Endothelial cell of umbilical vein (primary cell): ENCODE data around the gene MROH9. TPM values are rescaled to one million over a fixed set of nuclear protein-coding genes. Genes with fewer than 3 reads are reported as not detected.

ENCODE experiments used
- BruUV-seq: library from RNA; stranded (reverse); fragments of 400-500 nt; replicated peaks from 2 replicates; lab custom pipeline; 2021; lab: Mats Ljungman, UMichigan
- CTCF ChIA-PET: fragments of 300-600, 350-600 bp; sonication (Branson Sonifier 250); formaldehyde crosslinking; loops from one replicate; lab custom pipeline; 2021; ENCODE audit warnings: antibody characterized with exemption, inconsistent platforms; lab: Charles Lee
- POLR2A ChIA-PET: fragments of 300-600, 350-600 bp; sonication (Branson Sonifier 250); formaldehyde crosslinking; loops from one replicate; lab custom pipeline; 2021; ENCODE audit warnings: antibody characterized with exemption, inconsistent platforms; lab: Charles Lee
- DNase-seq: peaks from one replicate; pipeline ENCODE4 v3.0.0-alpha.2; 2011; ENCODE audit warnings: low read depth, low spot score
- FAIRE-seq: peaks from 2 replicates; lab custom pipeline; 2011; peaks lifted over from hg19 to GRCh38; lab: Jason Lieb, UNC
- H2AFZ ChIP-seq: 2 replicates; pipeline ENCODE4 v1.6.0; 2012; ENCODE audit warnings: low read depth, low read length, control low read depth, inconsistent platforms
- H3K27ac ChIP-seq: 2 replicates; pipeline ENCODE4 v1.5.1; 2011; ENCODE audit warnings: low read depth, mild to moderate bottlenecking, control low read depth, low read length, moderate library complexity; ENCODE audit not compliant: insufficient read depth
- H3K27me3 ChIP-seq, 2 experiments: 2 replicates each; pipeline versions ENCODE4 v1.6.0 to v1.6.1; 2011; ENCODE audit warnings: low read length in 2 of 2, mixed read lengths in 1 of 2; ENCODE audit not compliant: control insufficient read depth in 2 of 2, insufficient read depth in 2 of 2
- H3K36me3 ChIP-seq, 2 experiments: 2 replicates in 1 of 2; 3 replicates in 1 of 2; pipeline ENCODE4 v1.5.1; 2011; ENCODE audit warnings: low read length in 2 of 2, mild to moderate bottlenecking in 1 of 2, moderate library complexity in 1 of 2; ENCODE audit not compliant: control insufficient read depth in 2 of 2, insufficient read depth in 2 of 2; ENCODE audit errors: extremely low read depth in 1 of 2
- H3K4me1 ChIP-seq: 3 replicates; pipeline ENCODE4 v1.5.1; 2011; ENCODE audit warnings: mild to moderate bottlenecking, low read length; ENCODE audit not compliant: control insufficient read depth, insufficient read depth; ENCODE audit errors: extremely low read depth
- H3K4me2 ChIP-seq: 2 replicates; pipeline ENCODE4 v1.6.1; 2011; ENCODE audit warnings: low read length, control low read depth, mixed read lengths; ENCODE audit not compliant: insufficient read depth
- H3K4me3 ChIP-seq, 3 experiments: fragments of 200-600 bp in 1 of 3; sonication (generic), shearing (Covaris generic) in 1 of 3; replicated peaks in 1 of 3; 2 replicates each; pipeline ENCODE4 v1.5.1; 2011 to 2016; ENCODE audit warnings: control low read depth in 3 of 3, low read length in 3 of 3, mild to moderate bottlenecking in 2 of 3, inconsistent platforms in 1 of 3, low read depth in 1 of 3, moderate library complexity in 1 of 3; ENCODE audit not compliant: insufficient read depth in 1 of 3
- H3K79me2 ChIP-seq: 2 replicates; pipeline ENCODE4 v1.6.0; 2012; ENCODE audit warnings: low read length, inconsistent platforms; ENCODE audit not compliant: control insufficient read depth, insufficient read depth
- H3K9ac ChIP-seq: replicated peaks from 2 replicates; pipeline ENCODE3; 2011; ENCODE audit warnings: low read length, control low read depth; ENCODE audit not compliant: insufficient read depth; ENCODE audit errors: extremely low read depth
- H3K9me1 ChIP-seq: replicated peaks from 3 replicates; pipeline ENCODE4 v1.6.0; 2011; ENCODE audit warnings: mild to moderate bottlenecking, low read length; ENCODE audit not compliant: control insufficient read depth, insufficient read depth; ENCODE audit errors: extremely low read depth
- H3K9me3 ChIP-seq: replicated peaks from 2 replicates; pipeline ENCODE4 v1.5.1; 2012; ENCODE audit warnings: low read length, inconsistent platforms; ENCODE audit not compliant: control insufficient read depth, insufficient read depth
- H4K20me1 ChIP-seq: replicated peaks from 2 replicates; pipeline ENCODE3; 2011; ENCODE audit warnings: mild to moderate bottlenecking, low read length; ENCODE audit not compliant: control insufficient read depth, insufficient read depth; ENCODE audit errors: extremely low read depth
- EZH2 ChIP-seq: IDR thresholded peaks from 2 replicates; pipeline ENCODE4 v1.6.1; 2012; ENCODE audit warnings: borderline replicate concordance, low read depth, mild to moderate bottlenecking, moderate library complexity, low read length, inconsistent platforms; ENCODE audit not compliant: severe bottlenecking
- FOS ChIP-seq: IDR thresholded peaks from 2 replicates; pipeline ENCODE4 v1.6.1; 2011; ENCODE audit warnings: mild to moderate bottlenecking, low read length, moderate library complexity, borderline replicate concordance; ENCODE audit not compliant: insufficient read depth
- GATA2 ChIP-seq: IDR thresholded peaks from 2 replicates; pipeline ENCODE4 v1.7.0; 2011; ENCODE audit warnings: low read depth, mild to moderate bottlenecking, moderate library complexity, mixed read lengths, low read length; ENCODE audit not compliant: insufficient read length, insufficient read depth
- JUN ChIP-seq: IDR thresholded peaks from 2 replicates; pipeline ENCODE4 v1.6.1; 2011; ENCODE audit warnings: borderline replicate concordance, low read depth; ENCODE audit not compliant: insufficient read length, insufficient read depth
- MYC ChIP-seq: IDR thresholded peaks from one replicate; pipeline ENCODE4 v1.6.1; 2011; ENCODE audit warnings: mild to moderate bottlenecking, low read depth, low read length
- POLR2A ChIP-seq: IDR thresholded peaks from 2 replicates; pipeline ENCODE4 v1.6.1; 2012; ENCODE audit warnings: low read depth, mild to moderate bottlenecking, control low read depth, low read length
- POLR2AphosphoS5 ChIP-seq: IDR thresholded peaks from 2 replicates; pipeline ENCODE4 v1.6.1; 2012; ENCODE audit warnings: low read depth, mild to moderate bottlenecking, control low read depth, low read length, moderate library complexity; ENCODE audit not compliant: insufficient read depth
- dilution Hi-C: fragments of 300-500 bp; cut with MboI; formaldehyde crosslinking; loops from one replicate; pipeline ENCODE4 v1.15.0; 2019; ENCODE audit warnings: low sequenced_read_pairs; ENCODE audit not compliant: extremely low pct_ligation_motif_present
- intact Hi-C: fragments of 100-400 bp; cut with micrococcal nuclease; formaldehyde crosslinking; loops from one replicate; pipeline ENCODE4 v1.10.0; 2022
- polyA plus RNA-seq, 4 experiments: library from polyadenylated mRNA; depleted of rRNA in 3 of 4; stranded (reverse) in 3 of 4; unstranded in 1 of 4; fragments of >200 nt; gene quantifications; 2 replicates each; pipeline versions ENCODE4 v1.2.1 to v1.2.3, GENCODE V29; 2011 to 2012; ENCODE audit warnings: missing spikeins in 1 of 4
- total RNA-seq: library from RNA; stranded (reverse); gene quantifications from 2 replicates; pipeline ENCODE4 v1.2.3, GENCODE V29; 2021
- TF ChIP-seq, protein P1 (sequence below), 2 donors: IDR thresholded peaks; 1 replicate in 1 of 2; 2 replicates in 1 of 2; pipeline ENCODE4 v1.5.1; 2011; ENCODE audit warnings: low read length in 2 of 2, mild to moderate bottlenecking in 2 of 2, moderate library complexity in 2 of 2, control low read depth in 1 of 2, inconsistent platforms in 1 of 2, low read depth in 1 of 2; ENCODE audit not compliant: insufficient read depth in 1 of 2; ENCODE audit errors: extremely low read depth in 1 of 2
- TF ChIP-seq, protein P2 (sequence below): IDR thresholded peaks from 2 replicates; pipeline ENCODE4 v1.6.1; 2011; ENCODE audit not compliant: insufficient read depth, insufficient read length

MROH9 gene
- total and polyA plus RNA-seq, 2 donors (not counting 3 experiments of a cell fraction or from before 2014, with no cell fraction given), result not detected

DNA sequence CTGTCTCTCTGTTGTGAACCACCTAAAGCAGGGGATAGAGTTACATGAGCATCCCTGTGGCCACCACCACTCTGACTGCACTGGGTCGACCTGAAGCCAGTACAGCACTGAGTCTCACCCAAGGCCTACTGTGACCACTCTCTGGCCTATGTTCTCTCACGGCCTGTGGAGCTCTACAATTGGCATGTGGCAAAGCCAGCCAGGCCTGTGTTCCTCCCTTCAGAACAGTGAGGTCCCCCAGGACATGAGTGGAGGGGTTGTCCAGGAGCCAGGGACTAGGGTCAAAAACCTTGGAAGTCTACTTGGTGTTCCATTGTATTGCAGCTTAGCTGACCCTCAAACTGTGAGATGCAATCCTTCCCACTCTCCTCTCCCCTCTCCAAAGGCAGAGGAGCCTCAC is 112.7 kb downstream of the MROH9 start:
- DNase-seq, result no peak
- Histone ChIP-seq H3K27ac (no peak overlapping the region), H3K4me3 (no peak overlapping the region), H3K9ac (no peak overlapping the region), H4K20me1 (no peaks in the 10 kb centered on the region), H3K9me1 (no peaks in the 10 kb centered on the region), H3K4me1 (no peaks in the 10 kb centered on the region), H2AFZ (no peak overlapping the region), H3K9me3 (no peaks in the 10 kb centered on the region), H3K79me2 (no peaks in the 10 kb centered on the region), H3K27me3 (no peaks in the 10 kb centered on the region), H3K4me2 (no peak overlapping the region), H3K36me3 (no peaks in the 10 kb centered on the region)
- BruUV-seq, result no TSS peak
- dilution Hi-C loops (no loop called here), intact Hi-C loops (no loop called here)
- CTCF ChIA-PET, result no interaction called here
- TF ChIP-seq JUN (no peak), GATA2 (no peak), MYC (no peak), POLR2AphosphoS5 (no peak), EZH2 (no peak), FOS (no peak), POLR2A (no peak)
- TF ChIP-seq, protein P1, sequence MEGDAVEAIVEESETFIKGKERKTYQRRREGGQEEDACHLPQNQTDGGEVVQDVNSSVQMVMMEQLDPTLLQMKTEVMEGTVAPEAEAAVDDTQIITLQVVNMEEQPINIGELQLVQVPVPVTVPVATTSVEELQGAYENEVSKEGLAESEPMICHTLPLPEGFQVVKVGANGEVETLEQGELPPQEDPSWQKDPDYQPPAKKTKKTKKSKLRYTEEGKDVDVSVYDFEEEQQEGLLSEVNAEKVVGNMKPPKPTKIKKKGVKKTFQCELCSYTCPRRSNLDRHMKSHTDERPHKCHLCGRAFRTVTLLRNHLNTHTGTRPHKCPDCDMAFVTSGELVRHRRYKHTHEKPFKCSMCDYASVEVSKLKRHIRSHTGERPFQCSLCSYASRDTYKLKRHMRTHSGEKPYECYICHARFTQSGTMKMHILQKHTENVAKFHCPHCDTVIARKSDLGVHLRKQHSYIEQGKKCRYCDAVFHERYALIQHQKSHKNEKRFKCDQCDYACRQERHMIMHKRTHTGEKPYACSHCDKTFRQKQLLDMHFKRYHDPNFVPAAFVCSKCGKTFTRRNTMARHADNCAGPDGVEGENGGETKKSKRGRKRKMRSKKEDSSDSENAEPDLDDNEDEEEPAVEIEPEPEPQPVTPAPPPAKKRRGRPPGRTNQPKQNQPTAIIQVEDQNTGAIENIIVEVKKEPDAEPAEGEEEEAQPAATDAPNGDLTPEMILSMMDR (IDR thresholded peaks at IDR 0.05; ENCODE audit: extremely low read depth in 1 of 2, insufficient read depth in 1 of 2, low read depth in 1 of 2, low read length in 2 of 2), result no peak
- TF ChIP-seq, protein P2, sequence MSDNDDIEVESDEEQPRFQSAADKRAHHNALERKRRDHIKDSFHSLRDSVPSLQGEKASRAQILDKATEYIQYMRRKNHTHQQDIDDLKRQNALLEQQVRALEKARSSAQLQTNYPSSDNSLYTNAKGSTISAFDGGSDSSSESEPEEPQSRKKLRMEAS, result no peak
- no peak for FAIRE-seq
- POLR2A ChIA-PET, result no interaction called here
